Measurements from ENCODE around the gene FAN1. TPM values are rescaled to one million over a fixed set of nuclear protein-coding genes. Genes with fewer than 3 reads are reported as not detected.

The FAN1 gene
- total and polyA plus RNA-seq, 9 of the 15 experiments (the other 6 are each of a cell fraction or from before 2014, with no cell fraction given) = 1.5 to 16.8 (median 12.0) TPM

DNA sequence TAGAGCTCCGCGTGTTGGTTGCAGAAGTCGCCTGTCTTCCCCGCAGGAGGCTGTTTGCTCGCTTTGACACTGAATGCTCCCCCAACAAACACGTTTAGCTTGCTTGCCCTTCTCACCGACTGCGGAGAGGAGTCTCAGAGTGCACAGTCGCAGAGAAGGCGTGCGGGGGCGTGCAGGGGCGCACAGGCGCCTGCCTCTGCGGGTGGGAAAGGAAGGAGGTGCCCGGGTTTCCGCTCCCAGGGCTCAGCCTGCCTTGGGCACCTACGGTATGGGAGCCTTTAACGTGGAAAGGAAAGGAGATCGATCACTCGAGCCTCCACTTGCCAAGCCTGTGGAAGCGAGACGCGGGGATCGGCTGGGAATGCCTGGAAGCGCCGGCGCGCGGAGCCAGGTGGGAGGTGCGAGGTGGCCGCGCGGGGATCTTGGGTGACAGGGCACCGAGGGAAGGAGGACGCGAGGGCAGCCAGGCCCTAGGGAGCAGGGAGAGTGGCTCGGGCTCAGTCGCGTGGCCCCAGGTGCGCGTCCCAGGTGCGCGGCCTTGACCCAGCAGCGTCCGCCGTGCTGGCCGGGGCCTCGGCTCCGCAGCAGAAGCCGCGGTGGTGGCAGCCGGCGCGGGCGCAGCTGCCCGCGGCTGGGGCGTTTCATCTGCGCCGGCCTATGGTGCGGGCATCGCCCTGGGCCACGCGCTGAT, at the start of gene FAN1 (continued):
- TF ChIP-seq NEUROD1 (IDR thresholded peaks at IDR 0.05; ENCODE audit: borderline replicate concordance, low read depth, low read length, partially characterized antibody) (peak; percentile 85), XRCC5 (IDR thresholded peaks at IDR 0.05; ENCODE audit: low read depth, low read length) (peak; percentile 98), NONO (IDR thresholded peaks at IDR 0.05; ENCODE audit: low read depth in 2 of 2, low read length in 1 of 2) (peak in 1 of 2 experiments; percentile 53; a peak in 1 of 4 replicates), ARID1B (IDR thresholded peaks at IDR 0.05) (no peak), BDP1 (IDR thresholded peaks at IDR 0.05; ENCODE audit: insufficient read depth, insufficient read length) (no peak), ZNF77 (CRISPR knock-in tag; IDR thresholded peaks at IDR 0.05) (no peak), GABPB1 (CRISPR knock-in tag; IDR thresholded peaks at IDR 0.05) (no peak), CREBBP (IDR thresholded peaks at IDR 0.05; ENCODE audit: low read depth, low read length) (no peak), ZKSCAN1 (IDR thresholded peaks at IDR 0.05; ENCODE audit: low read depth, low read length) (0 out of 2 replicates have a peak, but pooled peaks have one; percentile 10), TAF9B (IDR thresholded peaks at IDR 0.05; ENCODE audit: partially characterized antibody) (peak; percentile 71), ZNF830 (CRISPR knock-in tag; IDR thresholded peaks at IDR 0.05) (no peak), FIP1L1 (IDR thresholded peaks at IDR 0.05; ENCODE audit: low read depth, low read length, poor library complexity, severe bottlenecking) (peak; percentile 24), NCOA2 (IDR thresholded peaks at IDR 0.05; ENCODE audit: partially characterized antibody in 2 of 2) (no peak), GABPA (tag; conservative IDR thresholded peaks at IDR 0.05; ENCODE audit: low read depth) (peak; percentile 34; the same call in 1 of the 2 replicates), RBM14 (IDR thresholded peaks at IDR 0.05; ENCODE audit: borderline replicate concordance, insufficient read depth, low read depth, low read length) (no peak), SP1 (CRISPR knock-in tag; IDR thresholded peaks at IDR 0.05) (no peak), HLTF (IDR thresholded peaks at IDR 0.05) (no peak), NRF1 (conservative IDR thresholded peaks at IDR 0.05 in 1 of 2, IDR thresholded peaks at IDR 0.05 in 1 of 2) (peak; percentile 67 to 77), ZBTB7A (IDR thresholded peaks at IDR 0.05; ENCODE audit: borderline replicate concordance, control insufficient read depth, low read depth, low read length) (no peak), EP300 (IDR thresholded peaks at IDR 0.05; ENCODE audit: low read length) (no peak), ZNF766 (CRISPR knock-in tag; conservative IDR thresholded peaks at IDR 0.05) (0 out of 2 replicates have a peak, but pooled peaks have one; percentile 17), SMC3 (conservative IDR thresholded peaks at IDR 0.05; ENCODE audit: insufficient read depth, low read depth, low read length) (0 out of 2 replicates have a peak, but pooled peaks have one; percentile 5)
- TF ChIP-seq, protein P1, sequence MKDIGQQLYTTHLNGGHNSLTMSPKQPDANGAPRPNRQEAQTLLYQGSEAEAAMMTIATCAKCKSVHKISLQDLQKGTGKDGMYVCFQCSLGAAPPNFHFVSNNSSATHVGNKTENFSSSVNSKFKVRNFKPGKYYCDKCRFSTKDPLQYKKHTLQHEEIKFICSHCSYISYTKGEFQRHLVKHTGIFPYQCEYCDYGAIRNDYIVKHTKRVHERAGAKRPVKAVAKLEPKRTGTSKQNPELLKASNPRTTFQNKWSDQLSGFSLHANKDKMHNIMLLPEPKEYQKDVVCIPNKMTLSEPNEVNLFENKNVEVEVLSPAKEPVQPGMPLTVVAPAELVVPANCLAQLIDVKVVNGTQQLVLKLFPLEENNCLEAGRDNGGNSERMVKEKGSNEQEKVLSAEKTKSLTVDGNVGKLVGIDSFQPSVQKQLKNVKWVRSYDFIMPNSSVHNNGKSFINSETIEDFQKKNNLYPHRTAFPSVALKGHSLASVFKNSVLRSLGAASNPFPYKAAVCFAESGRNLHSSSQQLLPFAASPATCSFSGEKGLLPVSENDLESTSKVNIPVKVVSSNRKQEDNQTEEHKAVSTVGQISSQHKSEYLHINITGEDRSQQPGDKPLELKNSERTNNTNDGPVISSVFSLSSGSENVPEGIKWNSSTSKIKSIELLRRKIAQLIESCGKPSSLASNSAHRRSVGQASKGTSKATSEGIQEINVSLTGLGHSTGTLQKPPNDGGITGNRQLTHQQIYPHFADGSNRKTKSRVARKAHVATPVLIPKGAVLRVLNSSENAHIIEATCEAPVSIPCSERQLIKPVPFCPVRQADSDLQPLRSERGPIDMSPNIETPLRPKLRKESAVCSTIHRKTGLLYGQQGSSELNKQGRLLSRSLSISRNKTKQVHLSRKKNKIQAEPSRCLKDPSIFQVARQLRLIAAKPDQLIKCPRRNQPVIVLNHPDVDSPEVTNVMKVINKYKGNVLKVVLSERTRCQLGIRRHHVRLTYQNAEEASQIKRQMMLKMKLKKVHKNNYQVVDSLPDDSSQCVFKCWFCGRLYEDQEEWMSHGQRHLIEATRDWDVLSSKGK (CRISPR knock-in tag; IDR thresholded peaks at IDR 0.05) = no peak
- TF ChIP-seq, protein P2, sequence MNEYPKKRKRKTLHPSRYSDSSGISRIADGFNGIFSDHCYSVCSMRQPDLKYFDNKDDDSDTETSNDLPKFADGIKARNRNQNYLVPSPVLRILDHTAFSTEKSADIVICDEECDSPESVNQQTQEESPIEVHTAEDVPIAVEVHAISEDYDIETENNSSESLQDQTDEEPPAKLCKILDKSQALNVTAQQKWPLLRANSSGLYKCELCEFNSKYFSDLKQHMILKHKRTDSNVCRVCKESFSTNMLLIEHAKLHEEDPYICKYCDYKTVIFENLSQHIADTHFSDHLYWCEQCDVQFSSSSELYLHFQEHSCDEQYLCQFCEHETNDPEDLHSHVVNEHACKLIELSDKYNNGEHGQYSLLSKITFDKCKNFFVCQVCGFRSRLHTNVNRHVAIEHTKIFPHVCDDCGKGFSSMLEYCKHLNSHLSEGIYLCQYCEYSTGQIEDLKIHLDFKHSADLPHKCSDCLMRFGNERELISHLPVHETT (CRISPR knock-in tag; conservative IDR thresholded peaks at IDR 0.05 in 1 of 2, IDR thresholded peaks at IDR 0.05 in 1 of 2) = peak in 1 of 2 experiments; percentile 41; a peak in 1 of 4 replicates
